DOHH2 (cell line): ENCODE measurements around the gene ROR1.

Experiments
- CTCF ChIP-seq: fragments of 200-600 bp; sonication (generic); IDR thresholded peaks from one replicate; pipeline ENCODE4 v1.5.1; 2014; ENCODE audit warnings: antibody characterized with exemption, mild to moderate bottlenecking, low read depth, low read length; ENCODE audit not compliant: poor library complexity, severe bottlenecking
- EZH2phosphoT487 ChIP-seq: fragments of 200-600 bp; sonication (generic); IDR thresholded peaks from 2 replicates; pipeline ENCODE4 v1.6.1; 2017; ENCODE audit warnings: borderline replicate concordance, mild to moderate bottlenecking, antibody characterized with exemption, low read length, moderate library complexity, mixed read lengths

- TF ChIP-seq CTCF (no peak), EZH2phosphoT487 (no peak)
Measured at GRCh38 chr1:63836374-63836773, 62.6 kb downstream of the ROR1 start.
